OCI-LY7 (cell line): Measurements from ENCODE around the gene IQCK.

Experiments
- CTCF ChIP-seq: fragments of 200-600 bp; sonication (generic); conservative IDR thresholded peaks from 2 replicates; pipeline ENCODE4 v1.5.1; 2014; ENCODE audit warnings: mild to moderate bottlenecking, antibody characterized with exemption, low read length, moderate library complexity, mixed read lengths
- EZH2phosphoT487 ChIP-seq: fragments of 200-600 bp; sonication (generic); IDR thresholded peaks from 2 replicates; pipeline ENCODE4 v1.6.1; 2018; ENCODE audit warnings: low read depth, borderline replicate concordance, mild to moderate bottlenecking, mixed run types, antibody characterized with exemption, low read length, moderate library complexity, mixed read lengths

GRCh38 chr16:19691161-19691711 is 26.8 kb upstream of the IQCK start:
- TF ChIP-seq EZH2phosphoT487 = no peak
- no peak for TF ChIP-seq CTCF
